Activated T-cell treated with anti-CD3 and anti-CD28 coated beads, Interleukin-2, amount 50 U/mL, for 72 hours (primary cell): ENCODE results near the gene FOXA1. TPM values are rescaled to one million over a fixed set of nuclear protein-coding genes. Genes with fewer than 3 reads are reported as not detected.

Experiments
- ATAC-seq, 2 donors: fragments of 150-1000 bp; cut with Tn5 transposase; replicated peaks in 1 of 2; 2 replicates each; pipeline ENCODE4 v1.10.0; 2021; ENCODE audit warnings: moderate library complexity in 2 of 2, mild to moderate bottlenecking in 1 of 2
- DNase-seq, 2 donors: peaks; one replicate each; pipeline ENCODE4 v3.0.0; 2021 to 2022; ENCODE audit warnings: mixed read lengths in 1 of 2
- H3K27ac Mint-ChIP-seq: one replicate; pipeline ENCODE4 v1.8.0; 2022; ENCODE audit warnings: mild to moderate bottlenecking, moderate library complexity, mixed read lengths
- H3K27me3 Mint-ChIP-seq: one replicate; pipeline ENCODE4 v1.8.0; 2022; ENCODE audit warnings: low read depth, mixed read lengths
- H3K36me3 Mint-ChIP-seq, 2 donors: one replicate each; pipeline ENCODE4 v1.8.0; 2022; ENCODE audit warnings: mixed read lengths in 2 of 2, mild to moderate bottlenecking in 1 of 2; ENCODE audit not compliant: insufficient read depth in 2 of 2
- H3K4me1 Mint-ChIP-seq: one replicate; pipeline ENCODE4 v1.8.0; 2022; ENCODE audit warnings: low read depth, mixed read lengths
- H3K4me3 Mint-ChIP-seq, 2 donors: one replicate each; pipeline ENCODE4 v1.8.0; 2022; ENCODE audit warnings: mild to moderate bottlenecking in 2 of 2, mixed read lengths in 2 of 2, moderate library complexity in 2 of 2
- H3K9me3 Mint-ChIP-seq, 2 donors: one replicate each; pipeline ENCODE4 v1.8.0; 2022; ENCODE audit warnings: mixed read lengths in 2 of 2
- total RNA-seq, 2 donors: library from RNA; stranded (reverse); gene quantifications; one replicate each; pipeline ENCODE4 v1.2.3, GENCODE V29; 2022

Gene FOXA1
- total RNA-seq, 2 donors from 2014 or later, result 0.17 to 0.97 TPM

GRCh38 chr14:37551119-37551518 lies 43.9 kb downstream of the FOXA1 start:
- Mint-ChIP-seq H3K4me3 (no peak overlapping the region), H3K27me3 (no peaks in the 10 kb centered on the region), H3K36me3 (no peaks in the 10 kb centered on the region), H3K27ac (no peak overlapping the region), H3K4me1 (no peaks in the 10 kb centered on the region), H3K9me3 (peaks cover 6 to 8% of the 10 kb centered on the region in 2 donors)
- no peak for DNase-seq
- ATAC-seq, result no peak

DNA sequence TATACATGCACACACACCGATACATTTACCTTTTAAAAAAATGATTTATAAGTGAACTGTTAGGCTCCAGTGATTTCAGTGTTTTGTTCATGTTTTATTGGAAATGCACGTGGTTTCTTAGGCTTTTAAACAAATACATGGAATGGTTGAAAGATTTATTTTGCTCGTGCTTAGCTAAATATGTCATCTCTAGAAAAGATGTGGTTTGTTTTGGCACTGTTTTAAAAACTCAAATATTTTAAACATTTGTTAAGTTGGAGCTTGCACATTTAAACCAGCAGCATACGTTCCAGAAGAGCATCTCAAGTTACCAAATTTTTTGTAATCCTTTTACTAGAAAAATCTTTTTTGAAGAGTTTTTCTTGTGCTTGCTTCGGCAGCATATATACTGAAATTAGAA lies 44.5 kb downstream of the FOXA1 start:
- H3K4me1 Mint-ChIP-seq, result no peaks in the 10 kb centered on the region
- peaks cover 6 to 8% of the 10 kb centered on the region in 2 donors for H3K9me3 Mint-ChIP-seq
- ATAC-seq (no peak), DNase-seq (no peak)
- H3K36me3 Mint-ChIP-seq, result no peaks in the 10 kb centered on the region
- H3K27ac Mint-ChIP-seq, result no peak overlapping the region
- H3K4me3 Mint-ChIP-seq, result no peak overlapping the region
- H3K27me3 Mint-ChIP-seq, result no peaks in the 10 kb centered on the region

GRCh38 chr14:37546621-37547447 lies 48.2 kb downstream of the FOXA1 start:
- no peak for DNase-seq

GRCh38 chr14:37545174-37545573 lies 49.9 kb downstream of the FOXA1 start:
- Mint-ChIP-seq H3K9me3 (no peaks in the 10 kb centered on the region), H3K27ac (no peak overlapping the region), H3K4me3 (no peak overlapping the region), H3K36me3 (no peaks in the 10 kb centered on the region), H3K4me1 (no peaks in the 10 kb centered on the region), H3K27me3 (no peaks in the 10 kb centered on the region)
- ATAC-seq, result no peak
- no peak for DNase-seq

More at GRCh38 chr14:37546621-37547447, 48.2 kb downstream of the FOXA1 start:
- no peak overlapping the region for H3K4me3 Mint-ChIP-seq
- no peak for ATAC-seq
- no peak overlapping the region for H3K27ac Mint-ChIP-seq
- H3K36me3 Mint-ChIP-seq, result no peaks in the 10 kb centered on the region
- H3K4me1 Mint-ChIP-seq, result no peaks in the 10 kb centered on the region
- H3K27me3 Mint-ChIP-seq, result no peaks in the 10 kb centered on the region
- no peaks in the 10 kb centered on the region for H3K9me3 Mint-ChIP-seq

GRCh38 chr14:37544407-37544806 lies 50.6 kb downstream of the FOXA1 start:
- Mint-ChIP-seq H3K4me1 (no peaks in the 10 kb centered on the region), H3K27ac (no peak overlapping the region)

GRCh38 chr14:37539992-37540391 lies 55.1 kb downstream of the FOXA1 start:
- no peaks in the 10 kb centered on the region for H3K4me1 Mint-ChIP-seq
- no peak for DNase-seq
- H3K27me3 Mint-ChIP-seq, result no peaks in the 10 kb centered on the region
- ATAC-seq, result no peak
- H3K36me3 Mint-ChIP-seq, result no peaks in the 10 kb centered on the region
- H3K27ac Mint-ChIP-seq, result no peak overlapping the region
- H3K9me3 Mint-ChIP-seq, result peaks cover 0 to 2% of the 10 kb centered on the region in 2 donors
- no peak overlapping the region for H3K4me3 Mint-ChIP-seq

More at GRCh38 chr14:37544407-37544806, 50.6 kb downstream of the FOXA1 start:
- ATAC-seq (no peak), DNase-seq (no peak)
- H3K4me3 Mint-ChIP-seq, result no peak overlapping the region
- no peaks in the 10 kb centered on the region for H3K36me3 Mint-ChIP-seq
- no peaks in the 10 kb centered on the region for H3K9me3 Mint-ChIP-seq
- H3K27me3 Mint-ChIP-seq, result no peaks in the 10 kb centered on the region

Other genes starting within 250 kb of the FOXA1 start
- not detected for gene TTC6, start 380 bp upstream of the FOXA1 start, total RNA-seq